GM18499 (cell line): ENCODE measurements around the gene KAT2B.

ENCODE experiments used
- ATAC-seq: cut with Tn5 transposase; IDR thresholded peaks from one replicate; pipeline ENCODE4 v1.9.1; 2021; ENCODE audit warnings: moderate number of reproducible peaks; ENCODE audit not compliant: insufficient read depth, unreplicated experiment

KAT2B gene

GRCh38 chr3:20062996-20063395, 22.8 kb downstream of the KAT2B start:
- no peak for ATAC-seq

- ATAC-seq = no peak
Observed at GRCh38 chr3:20064387-20064786, 24.1 kb downstream of the KAT2B start.

- ATAC-seq = no peak
Observed at GRCh38 chr3:20064796-20065564, 24.7 kb downstream of the KAT2B start.

GRCh38 chr3:20066079-20066478, 25.8 kb downstream of the KAT2B start:
- ATAC-seq = no peak

GRCh38 chr3:20066850-20067617, 26.8 kb downstream of the KAT2B start:
- ATAC-seq = no peak

GRCh38 chr3:20068512-20069177, 28.4 kb downstream of the KAT2B start:
- ATAC-seq = no peak

- no peak for ATAC-seq
Observed at GRCh38 chr3:20069178-20069532, 28.9 kb downstream of the KAT2B start.

GRCh38 chr3:20071175-20071574, 30.9 kb downstream of the KAT2B start:
- no peak for ATAC-seq

GRCh38 chr3:20072422-20072821, 32.2 kb downstream of the KAT2B start:
- no peak for ATAC-seq

GRCh38 chr3:20073068-20073467, 32.8 kb downstream of the KAT2B start:
- ATAC-seq = no peak

- no peak for ATAC-seq
Observed at GRCh38 chr3:20073683-20074082, 33.4 kb downstream of the KAT2B start.

- no peak for ATAC-seq
Observed at GRCh38 chr3:20074226-20075063, 34.2 kb downstream of the KAT2B start.

GRCh38 chr3:20075197-20075596, 35.0 kb downstream of the KAT2B start:
- no peak for ATAC-seq

- no peak for ATAC-seq
Observed at GRCh38 chr3:20076296-20076997, 36.2 kb downstream of the KAT2B start.

GRCh38 chr3:20077068-20077467, 36.8 kb downstream of the KAT2B start:
- no peak for ATAC-seq

- ATAC-seq = no peak
Observed at GRCh38 chr3:20078194-20078714, 38.0 kb downstream of the KAT2B start.

- ATAC-seq = no peak
Observed at GRCh38 chr3:20079621-20080020, 39.4 kb downstream of the KAT2B start.

GRCh38 chr3:20080956-20081554, 40.8 kb downstream of the KAT2B start:
- peak; percentile 71 for ATAC-seq

GRCh38 chr3:20083253-20083652, 43.0 kb downstream of the KAT2B start:
- no peak for ATAC-seq
